Mesenchymal stem cell (in vitro differentiated cells and primary cell): ENCODE results near the gene FAT1.

Experiments used
- DNase-seq: peaks from one replicate; pipeline ENCODE4 v3.0.0-alpha.2; 2013
- H2AFZ ChIP-seq: one replicate; pipeline ENCODE4 v1.6.1; 2013; ENCODE audit warnings: low read depth, mild to moderate bottlenecking, control low read depth, inconsistent platforms, low read length, moderate library complexity
- H2AK5ac ChIP-seq: 2 replicates; pipeline ENCODE4 v1.6.1; 2013; ENCODE audit warnings: low read length, moderate library complexity, mild to moderate bottlenecking, inconsistent platforms; ENCODE audit not compliant: severe bottlenecking
- H2BK120ac ChIP-seq: one replicate; pipeline ENCODE4 v1.6.1; 2013; ENCODE audit warnings: low read depth, mild to moderate bottlenecking, inconsistent platforms, low read length, moderate library complexity
- H2BK12ac ChIP-seq, 2 experiments: one replicate each; pipeline ENCODE4 v1.6.1; 2013; ENCODE audit warnings: inconsistent platforms in 2 of 2, low read length in 2 of 2, mild to moderate bottlenecking in 2 of 2, moderate library complexity in 2 of 2, control low read depth in 1 of 2
- H2BK15ac ChIP-seq: one replicate; pipeline ENCODE4 v1.6.1; 2013; ENCODE audit warnings: mild to moderate bottlenecking, low read depth, inconsistent platforms; ENCODE audit not compliant: poor library complexity, severe bottlenecking
- H2BK5ac ChIP-seq: 2 replicates; pipeline ENCODE4 v1.6.1; 2013; ENCODE audit warnings: low read depth, mild to moderate bottlenecking, low read length, control low read depth, inconsistent platforms; ENCODE audit not compliant: poor library complexity, severe bottlenecking
- H3K14ac ChIP-seq, 2 experiments: one replicate each; pipeline ENCODE4 v1.6.1; 2013; ENCODE audit warnings: inconsistent platforms in 2 of 2, low read length in 2 of 2, control low read depth in 1 of 2, mild to moderate bottlenecking in 1 of 2, moderate library complexity in 1 of 2
- H3K18ac ChIP-seq, 2 experiments: one replicate each; pipeline ENCODE4 v1.6.1; 2013; ENCODE audit warnings: inconsistent platforms in 2 of 2, low read length in 2 of 2, control low read depth in 1 of 2, low read depth in 1 of 2, mild to moderate bottlenecking in 1 of 2
- H3K23ac ChIP-seq, 2 experiments: one replicate each; pipeline ENCODE4 v1.6.1; 2013; ENCODE audit warnings: inconsistent platforms in 2 of 2, low read length in 2 of 2, mild to moderate bottlenecking in 2 of 2, moderate library complexity in 2 of 2, control low read depth in 1 of 2
- H3K27ac ChIP-seq: 2 replicates; pipeline ENCODE4 v1.5.1; 2013; ENCODE audit warnings: mild to moderate bottlenecking, moderate library complexity, low read length, control low read depth, inconsistent platforms; ENCODE audit not compliant: poor library complexity, severe bottlenecking
- H3K27me3 ChIP-seq, 2 experiments: 2 replicates each; pipeline versions ENCODE4 v1.6.1 to v1.7.0; 2013; ENCODE audit warnings: low read length in 2 of 2, mild to moderate bottlenecking in 2 of 2, moderate library complexity in 2 of 2, control low read depth in 1 of 2, inconsistent platforms in 1 of 2; ENCODE audit not compliant: control insufficient read depth in 1 of 2, insufficient read depth in 1 of 2
- H3K36me3 ChIP-seq, 2 experiments: 2 replicates each; pipeline versions ENCODE4 v1.6.1 to v1.7.0; 2013; ENCODE audit warnings: low read length in 2 of 2, control low read depth in 1 of 2, inconsistent platforms in 1 of 2, low read depth in 1 of 2, mild to moderate bottlenecking in 1 of 2; ENCODE audit not compliant: insufficient read depth in 2 of 2, control insufficient read depth in 1 of 2
- H3K4ac ChIP-seq, 2 experiments: one replicate each; pipeline ENCODE4 v1.6.1; 2013; ENCODE audit warnings: inconsistent platforms in 2 of 2, low read length in 2 of 2, mild to moderate bottlenecking in 2 of 2, moderate library complexity in 2 of 2, control low read depth in 1 of 2, low read depth in 1 of 2
- H3K4me1 ChIP-seq: 2 replicates; pipeline ENCODE4 v1.6.1; 2013; ENCODE audit warnings: low read depth, low read length, control low read depth; ENCODE audit not compliant: control insufficient read depth, insufficient read depth
- H3K4me2 ChIP-seq: 2 replicates; pipeline ENCODE4 v1.6.1; 2013; ENCODE audit warnings: low read length, mild to moderate bottlenecking, inconsistent platforms; ENCODE audit not compliant: poor library complexity, severe bottlenecking
- H3K4me3 ChIP-seq, 2 experiments: 2 replicates each; pipeline versions ENCODE4 v1.5.1 to v1.7.0; 2013; ENCODE audit warnings: low read length in 2 of 2, mild to moderate bottlenecking in 2 of 2, control low read depth in 1 of 2, low read depth in 1 of 2; ENCODE audit not compliant: insufficient read depth in 1 of 2
- H3K79me1 ChIP-seq: replicated peaks from 2 replicates; pipeline ENCODE4 v1.6.1; 2013; ENCODE audit warnings: mild to moderate bottlenecking, control low read depth, low read length, inconsistent platforms; ENCODE audit not compliant: poor library complexity, severe bottlenecking
- H3K9ac ChIP-seq: 2 replicates; pipeline ENCODE4 v1.7.0; 2013; ENCODE audit warnings: mild to moderate bottlenecking, low read length, moderate library complexity
- H3K9me3 ChIP-seq: 2 replicates; pipeline ENCODE4 v1.7.0; 2013; ENCODE audit warnings: mild to moderate bottlenecking, low read length; ENCODE audit not compliant: control insufficient read depth
- H4K8ac ChIP-seq: one replicate; pipeline ENCODE4 v1.6.1; 2013; ENCODE audit warnings: inconsistent platforms, mild to moderate bottlenecking, low read length, moderate library complexity
- H4K91ac ChIP-seq: one replicate; pipeline ENCODE4 v1.6.1; 2013; ENCODE audit warnings: mild to moderate bottlenecking, low read length, inconsistent platforms
- WGBS: methylation state at CpG from one replicate; pipeline ENCODE4 v1.1.7; 2013; ENCODE audit warnings: mixed read lengths; 5-methylcytosine and 5-hydroxymethylcytosine counted together

FAT1 gene

DNA sequence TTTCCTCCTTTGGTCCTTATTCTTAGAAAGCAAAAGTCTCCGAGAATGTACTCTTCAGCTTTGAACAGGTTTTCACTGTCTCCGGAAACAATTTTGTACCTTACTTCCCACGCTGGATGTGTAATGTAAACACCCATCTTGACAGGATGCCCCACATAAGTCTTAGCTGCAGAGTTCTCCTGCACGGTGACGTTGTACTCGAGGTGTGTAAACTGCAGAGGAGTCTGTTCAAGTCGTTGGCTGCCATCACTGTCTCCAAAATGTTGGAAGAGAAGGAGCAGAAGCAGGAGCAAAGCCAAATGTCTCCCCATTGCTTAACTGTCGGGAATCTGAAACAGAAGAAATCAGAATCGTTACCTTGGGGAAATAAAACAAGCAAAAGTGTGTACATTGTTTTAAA lies 14.1 kb downstream of the FAT1 start:
- DNase-seq = no peak
- Histone ChIP-seq H3K4me1 (peaks cover 5% of the 10 kb centered on the region), H3K27me3 (no peaks in the 10 kb centered on the region), H2BK5ac (no peak overlapping the region), H3K4me3 (no peak overlapping the region), H2BK15ac (no peak overlapping the region), H3K79me1 (no peaks in the 10 kb centered on the region), H3K4ac (no peak overlapping the region), H2BK120ac (no peak overlapping the region), H3K36me3 (peaks cover 44 to 48% of the 10 kb centered on the region in 2 experiments), H4K8ac (no peak overlapping the region), H3K18ac (no peak overlapping the region), H3K27ac (no peak overlapping the region), H3K23ac (no peak overlapping the region), H4K91ac (no peak overlapping the region), H3K4me2 (no peak overlapping the region), H2BK12ac (no peak overlapping the region), H2AK5ac (no peak overlapping the region), H3K14ac (no peak overlapping the region), H3K9me3 (no peaks in the 10 kb centered on the region), H2AFZ (no peak overlapping the region), H3K9ac (no peak overlapping the region)
- WGBS = 96% methylated on average over 7 of the region's 9 CpGs

DNA sequence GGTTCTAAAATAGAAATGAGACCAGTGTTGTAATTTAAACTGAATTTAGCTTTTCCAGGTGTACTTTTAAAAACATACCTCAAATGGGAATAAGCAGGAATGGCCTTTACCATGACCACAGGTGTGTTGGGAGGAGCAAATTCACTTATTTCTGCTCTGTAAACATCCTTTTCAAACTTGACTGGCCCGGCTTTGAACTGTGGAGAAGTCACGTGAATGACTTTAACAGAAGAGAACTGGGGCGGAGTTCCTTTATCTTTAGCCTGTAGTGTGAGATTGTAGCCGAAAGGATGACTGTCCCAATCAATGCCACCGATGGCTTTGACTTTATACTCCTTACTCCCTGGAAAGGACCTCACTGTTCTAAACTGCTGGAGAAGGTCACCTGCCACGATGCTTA lies 15.1 kb downstream of the FAT1 start:
- Histone ChIP-seq H2BK5ac (no peak overlapping the region), H2BK15ac (no peak overlapping the region), H4K91ac (no peak overlapping the region), H3K4me1 (peaks cover 3% of the 10 kb centered on the region), H3K18ac (no peak overlapping the region), H2BK12ac (no peak overlapping the region), H3K9me3 (no peaks in the 10 kb centered on the region), H3K23ac (no peak overlapping the region), H4K8ac (no peak overlapping the region), H3K4me2 (no peak overlapping the region), H3K9ac (no peak overlapping the region), H3K4ac (no peak overlapping the region), H3K36me3 (peaks cover 38 to 52% of the 10 kb centered on the region in 2 experiments), H3K27me3 (no peaks in the 10 kb centered on the region), H2BK120ac (no peak overlapping the region), H2AFZ (no peak overlapping the region), H3K79me1 (no peaks in the 10 kb centered on the region), H2AK5ac (no peak overlapping the region), H3K14ac (no peak overlapping the region), H3K27ac (no peak overlapping the region), H3K4me3 (no peak overlapping the region)
- no peak for DNase-seq
- WGBS = 91% methylated on average over 6 of the region's 6 CpGs

DNA sequence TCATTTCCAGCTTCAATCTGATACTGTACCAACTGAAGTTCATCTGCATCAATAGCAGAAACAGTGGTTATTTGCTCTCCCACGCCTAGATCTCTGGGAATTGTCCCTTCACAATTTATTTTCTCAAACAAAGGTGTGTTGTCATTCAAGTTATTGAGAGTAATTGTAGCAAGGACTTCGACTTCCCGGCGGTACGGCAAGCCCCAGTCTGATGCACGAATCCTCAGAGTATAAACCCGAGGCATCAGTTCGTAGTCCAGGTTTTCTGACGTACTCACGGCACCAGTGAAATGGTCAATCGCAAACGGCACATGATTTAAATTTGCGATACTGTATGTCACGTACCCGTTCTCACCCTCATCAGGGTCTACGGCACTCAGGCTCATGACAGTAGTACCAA lies 15.7 kb downstream of the FAT1 start:
- DNase-seq = no peak
- 92% methylated on average over 15 of the region's 16 CpGs for WGBS
- Histone ChIP-seq H2BK5ac (no peak overlapping the region), H3K14ac (no peak overlapping the region), H3K4ac (no peak overlapping the region), H2BK15ac (no peak overlapping the region), H3K27ac (no peak overlapping the region), H3K18ac (no peak overlapping the region), H2AK5ac (no peak overlapping the region), H4K91ac (no peak overlapping the region), H2AFZ (no peak overlapping the region), H3K4me3 (no peak overlapping the region), H3K79me1 (no peaks in the 10 kb centered on the region), H3K23ac (no peak overlapping the region), H3K9me3 (no peaks in the 10 kb centered on the region), H3K36me3 (peaks cover 41 to 58% of the 10 kb centered on the region in 2 experiments), H3K27me3 (no peaks in the 10 kb centered on the region), H3K9ac (no peak overlapping the region), H3K4me2 (no peak overlapping the region), H2BK120ac (no peak overlapping the region), H3K4me1 (peaks cover 3% of the 10 kb centered on the region), H2BK12ac (no peak overlapping the region), H4K8ac (no peak overlapping the region)

DNA sequence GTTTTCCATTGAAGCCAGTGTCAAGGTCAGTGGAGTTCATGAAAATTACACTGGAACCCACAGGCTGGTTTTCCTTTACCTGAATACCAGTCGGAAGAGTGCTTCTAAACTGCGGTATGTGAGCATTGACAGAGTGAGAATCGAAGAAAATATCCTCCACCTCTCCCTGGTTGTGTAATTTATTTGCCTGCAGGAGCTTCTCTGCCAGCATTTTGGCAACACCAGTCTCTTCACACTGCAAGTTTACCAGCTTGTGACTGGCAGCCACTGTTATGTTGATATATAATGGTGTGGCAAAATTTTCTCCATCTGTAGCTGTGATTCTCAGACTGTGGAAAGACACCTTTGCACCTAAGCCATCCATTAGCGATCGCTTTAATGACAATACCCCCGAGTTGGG lies 16.1 kb downstream of the FAT1 start:
- H3K4ac ChIP-seq = no peak overlapping the region
- H3K9ac ChIP-seq = no peak overlapping the region
- no peak overlapping the region for H3K27ac ChIP-seq
- no peak overlapping the region for H2AK5ac ChIP-seq
- no peak overlapping the region for H3K14ac ChIP-seq
- no peak overlapping the region for H3K18ac ChIP-seq
- no peak overlapping the region for H4K8ac ChIP-seq
- H2AFZ ChIP-seq = no peak overlapping the region
- H3K79me1 ChIP-seq = no peaks in the 10 kb centered on the region
- H3K27me3 ChIP-seq = no peaks in the 10 kb centered on the region
- H4K91ac ChIP-seq = no peak overlapping the region
- peaks cover 43 to 59% of the 10 kb centered on the region in 2 experiments for H3K36me3 ChIP-seq
- H3K9me3 ChIP-seq = no peaks in the 10 kb centered on the region
- H2BK12ac ChIP-seq = no peak overlapping the region
- WGBS = 99% methylated on average over 6 of the region's 6 CpGs
- no peak for DNase-seq
- no peak overlapping the region for H2BK120ac ChIP-seq
- no peak overlapping the region for H2BK15ac ChIP-seq
- peaks cover 5% of the 10 kb centered on the region for H3K4me1 ChIP-seq
- no peak overlapping the region for H3K4me3 ChIP-seq
- H2BK5ac ChIP-seq = no peak overlapping the region
- no peak overlapping the region for H3K4me2 ChIP-seq
- H3K23ac ChIP-seq = no peak overlapping the region
